ENCODE measurements around the gene CERS2.
A peak's percentile ranks its signal among the peaks of the same experiment; 100 is the strongest.

Gene CERS2

DNA sequence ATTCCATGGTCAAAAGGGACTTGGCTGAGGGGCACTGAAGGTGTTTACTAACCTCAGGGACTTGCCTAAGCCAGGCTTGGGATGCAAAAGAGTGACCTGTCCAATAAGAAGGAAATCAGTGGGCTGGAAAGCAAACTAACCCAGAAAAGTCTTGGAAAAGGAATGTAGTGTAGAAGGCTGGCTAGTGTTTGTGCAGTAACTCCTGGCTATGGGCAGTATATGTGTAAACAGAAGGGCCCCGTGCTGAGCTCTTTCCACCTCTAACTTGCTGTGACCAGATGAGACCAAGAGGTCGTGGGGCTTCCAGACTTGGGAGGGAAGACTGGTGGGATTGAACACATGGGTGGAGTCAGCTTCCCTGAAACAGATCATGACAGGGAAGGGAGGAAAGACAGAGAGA is 28.0 kb upstream of the CERS2 start:
- no peak for DNase-seq (ENCODE audit: low spot score)
- H3K27ac ChIP-seq: peak overlapping the region; percentile 10 to 54
- no peak for TF ChIP-seq CTCF (IDR thresholded peaks at IDR 0.05)
- H3K4me3 ChIP-seq: peak overlapping the region; percentile 44

- TF ChIP-seq CTCF (IDR thresholded peaks at IDR 0.05): no peak
- H3K27ac ChIP-seq: peak overlapping the region in 1 of 2 donors; percentile 54
- no peak overlapping the region for H3K4me3 ChIP-seq
- DNase-seq (ENCODE audit: low spot score): no peak
Observed at GRCh38 chr1:151002051-151002450, 27.4 kb upstream of the CERS2 start.

DNA sequence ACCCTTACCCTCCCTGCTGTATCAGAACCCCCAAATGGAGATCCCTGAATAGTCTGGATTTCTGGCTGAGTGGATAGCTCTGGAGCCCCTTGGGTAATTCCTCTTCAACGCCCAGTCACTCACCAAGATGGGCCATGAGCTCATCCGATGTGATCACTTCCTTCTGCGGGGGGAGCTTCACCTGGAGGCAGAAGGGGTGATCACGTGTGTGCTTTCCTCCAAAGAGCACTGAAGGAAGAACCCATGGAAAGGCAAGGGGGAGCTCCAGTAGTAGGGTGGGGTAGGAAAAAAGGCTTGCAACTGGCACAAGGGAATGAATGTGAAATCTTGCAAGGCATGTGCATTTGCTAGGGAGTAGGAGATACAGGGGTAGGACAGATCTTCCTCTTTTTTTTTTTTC is 27.0 kb upstream of the CERS2 start:
- Histone ChIP-seq H3K4me3 (no peak overlapping the region), H3K27ac (no peak overlapping the region)
- TF ChIP-seq CTCF (IDR thresholded peaks at IDR 0.05): no peak
- DNase-seq (ENCODE audit: low spot score): no peak

GRCh38 chr1:151000408-151000807 is 25.8 kb upstream of the CERS2 start:
- no peak overlapping the region for H3K27ac ChIP-seq
- no peak for DNase-seq (ENCODE audit: low spot score)
- TF ChIP-seq CTCF (IDR thresholded peaks at IDR 0.05): no peak
- H3K4me3 ChIP-seq: no peak overlapping the region

GRCh38 chr1:150999926-151000325 is 25.3 kb upstream of the CERS2 start:
- Histone ChIP-seq H3K4me3 (no peak overlapping the region), H3K27ac (no peak overlapping the region)
- no peak for TF ChIP-seq CTCF (IDR thresholded peaks at IDR 0.05)
- no peak for DNase-seq (ENCODE audit: low spot score)

- DNase-seq (ENCODE audit: low spot score): no peak
- Histone ChIP-seq H3K4me3 (no peak overlapping the region), H3K27ac (peak overlapping the region in 1 of 2 donors; percentile 21)
- TF ChIP-seq CTCF (IDR thresholded peaks at IDR 0.05): no peak
Observed at GRCh38 chr1:150999051-150999674, 24.5 kb upstream of the CERS2 start.

GRCh38 chr1:150997949-150998348 is 23.3 kb upstream of the CERS2 start:
- Histone ChIP-seq H3K4me3 (no peak overlapping the region), H3K27ac (no peak overlapping the region)
- no peak for DNase-seq (ENCODE audit: low spot score)
- TF ChIP-seq CTCF (IDR thresholded peaks at IDR 0.05): no peak

All from coronary artery (tissue), 2 donors.